Transverse colon (tissue), 3 donors: Measurements from ENCODE around the gene FAM20C.

Experiments
- CTCF ChIP-seq, 5 experiments: fragments of 200-600 bp in 3 of 5; fragments of 450-650 bp in 2 of 5; sonication (generic) in 3 of 5; IDR thresholded peaks; 1 replicate in 2 of 5; 2 replicates in 3 of 5; pipeline ENCODE4 v1.5.1; 2016 to 2017; ENCODE audit warnings: antibody characterized with exemption in 5 of 5, inconsistent platforms in 3 of 5, mild to moderate bottlenecking in 2 of 5, moderate library complexity in 1 of 5
- EP300 ChIP-seq: sonication (generic); formaldehyde crosslinking; IDR thresholded peaks from one replicate; pipeline ENCODE4 v1.6.1; 2017; ENCODE audit warnings: antibody characterized with exemption, low read depth
- POLR2A ChIP-seq: fragments of 450-650 bp; IDR thresholded peaks from one replicate; pipeline ENCODE4 v1.6.1; 2016; ENCODE audit warnings: antibody characterized with exemption, mild to moderate bottlenecking, moderate library complexity

- TF ChIP-seq CTCF (IDR thresholded peaks at IDR 0.05) (no peak), POLR2A (no peak), EP300 (no peak)
These were observed 111.7 kb downstream of the FAM20C start for GRCh38 chr7:303884-304573.
